Measurements from ENCODE around the gene SCN10A.

SCN10A gene

DNA sequence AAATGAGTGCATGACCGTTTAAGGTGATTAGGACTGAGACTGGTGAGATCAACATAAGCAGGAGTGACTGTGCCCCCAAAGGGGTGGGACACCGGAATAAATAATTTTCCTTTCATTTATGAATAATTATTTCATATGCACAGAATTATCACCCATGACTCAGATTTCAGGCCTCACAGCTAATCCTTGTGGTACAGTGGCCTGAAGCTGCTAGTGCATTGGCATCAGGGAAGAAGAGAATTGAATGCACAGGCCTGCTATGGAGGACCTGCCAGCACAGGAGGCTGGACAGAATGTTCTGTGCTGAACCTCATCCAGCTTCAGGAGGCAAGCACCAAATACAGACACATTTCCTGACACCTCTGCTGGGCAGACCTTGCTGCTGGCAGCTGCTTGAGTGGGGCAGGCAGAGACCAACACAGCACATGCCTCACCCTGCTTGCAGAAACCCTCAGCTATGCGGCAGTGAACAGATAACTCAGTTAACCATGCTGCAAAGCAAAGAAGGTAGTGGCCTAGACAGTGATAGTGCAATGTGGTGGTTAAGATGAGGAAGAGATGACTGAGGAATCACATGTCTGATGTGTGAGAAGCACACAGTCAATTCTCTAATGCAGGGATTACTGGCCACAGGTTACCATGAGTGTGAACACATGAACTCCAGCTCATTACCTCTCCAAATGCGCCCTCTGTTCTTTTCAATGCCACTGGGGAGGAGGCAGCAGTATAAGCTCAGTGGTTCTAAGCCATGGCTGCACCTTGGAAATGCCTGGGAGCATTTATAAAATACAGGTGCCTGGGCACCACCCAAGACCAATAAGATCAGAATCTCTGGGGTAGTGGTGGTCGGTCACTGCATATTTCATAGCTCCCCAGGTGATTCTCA, 98.4 kb downstream of the SCN10A start:
- DNase-seq = no peak

DNA sequence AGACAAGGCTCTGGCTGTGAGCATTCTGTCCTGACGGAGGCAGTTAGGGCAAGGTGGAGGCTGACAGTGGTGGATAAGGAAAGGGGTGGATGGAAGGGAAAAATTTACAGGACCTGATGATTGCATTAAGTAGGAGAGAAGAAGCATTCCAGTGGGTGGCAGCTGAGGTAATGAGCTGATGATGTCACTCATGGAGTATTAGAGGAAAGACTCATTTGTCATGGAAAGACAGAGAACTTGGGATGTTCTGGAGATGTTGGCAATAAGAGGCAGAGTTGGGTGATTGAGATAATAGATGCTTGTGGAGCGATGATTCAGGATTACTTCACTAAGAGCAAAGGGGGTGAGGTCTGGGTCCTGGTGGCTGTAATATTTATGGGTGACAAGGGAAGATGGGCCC, 102.9 kb downstream of the SCN10A start:
- DNase-seq = no peak

DNA sequence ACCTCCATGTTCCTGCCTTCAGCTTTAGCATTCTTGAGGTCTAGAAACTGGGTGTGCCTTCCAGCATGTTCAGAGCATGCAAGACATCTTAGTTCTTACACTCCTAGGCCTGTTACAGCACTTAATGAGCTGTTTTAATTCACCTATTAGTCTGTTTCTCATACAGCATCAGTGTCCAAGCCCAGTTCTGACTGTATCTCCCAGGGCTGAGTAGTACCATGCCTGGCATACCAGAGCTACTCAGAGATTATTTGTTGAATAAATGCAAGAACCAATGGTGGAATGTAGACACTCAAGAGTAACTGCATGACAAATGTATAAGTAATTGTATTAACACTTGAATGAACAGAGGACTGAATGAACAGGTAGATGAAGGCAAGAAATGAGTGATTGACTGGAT, 104.7 kb downstream of the SCN10A start:
- DNase-seq = no peak

DNA sequence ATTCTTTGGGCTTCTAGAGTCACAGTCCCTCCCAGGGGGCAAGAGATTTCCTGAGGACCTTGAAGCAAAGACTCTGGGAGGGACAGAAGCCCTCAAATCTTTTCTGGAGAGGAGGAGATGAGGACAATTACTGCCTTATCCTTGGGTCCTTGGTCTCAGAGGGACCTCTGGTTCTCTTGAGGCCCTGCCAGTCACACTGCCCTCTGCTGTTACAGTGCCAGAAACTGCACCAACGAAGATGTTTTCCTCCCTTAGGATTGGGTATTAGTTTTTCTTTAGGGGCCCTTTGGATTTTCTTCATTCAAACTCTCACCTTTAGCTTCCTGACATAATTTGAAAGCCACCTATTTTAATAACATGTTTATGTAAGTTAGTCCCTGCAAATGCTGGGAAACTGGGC, 108.3 kb downstream of the SCN10A start:
- peak in 1 of 2 experiments; percentile 14 for DNase-seq

DNA sequence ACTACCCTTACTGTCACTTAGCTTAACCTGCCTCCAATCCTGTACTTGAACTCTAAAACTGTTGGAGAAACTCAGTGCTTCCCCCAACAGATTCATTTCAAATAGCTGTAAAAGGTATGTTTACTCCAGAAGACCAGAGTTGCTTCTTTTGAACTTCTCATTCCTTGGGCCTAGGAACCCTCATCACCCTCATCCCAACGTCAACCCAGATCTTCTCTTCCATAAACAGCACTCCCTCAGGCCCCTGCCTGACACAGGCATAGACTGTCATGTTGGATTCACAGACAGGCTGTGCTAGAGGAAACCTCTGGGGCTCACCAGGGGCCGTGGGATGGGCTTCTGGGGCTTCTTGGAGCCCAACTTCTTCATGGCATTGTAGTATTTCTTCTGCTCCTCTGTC, 109.1 kb downstream of the SCN10A start:
- DNase-seq = no peak

DNA sequence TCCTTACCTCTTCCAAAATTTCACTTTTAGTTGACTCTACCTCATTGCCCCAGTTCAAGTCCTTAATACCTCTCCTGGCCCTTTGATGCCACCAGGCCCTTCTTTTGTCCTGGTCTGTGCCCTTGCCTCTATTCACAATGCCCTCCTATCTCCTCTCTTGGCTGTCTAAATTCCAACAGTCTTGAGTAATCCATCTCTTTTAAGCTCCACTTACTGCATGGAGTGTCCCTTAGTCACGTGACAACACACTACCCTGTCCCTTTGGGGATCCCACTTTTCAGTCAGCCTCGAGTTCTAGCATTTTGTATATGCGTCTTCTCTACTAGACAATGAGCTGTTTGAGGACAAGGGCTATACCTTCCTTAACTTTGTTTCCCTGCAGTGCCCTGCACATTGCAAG, 113.8 kb downstream of the SCN10A start:
- DNase-seq = no peak

DNA sequence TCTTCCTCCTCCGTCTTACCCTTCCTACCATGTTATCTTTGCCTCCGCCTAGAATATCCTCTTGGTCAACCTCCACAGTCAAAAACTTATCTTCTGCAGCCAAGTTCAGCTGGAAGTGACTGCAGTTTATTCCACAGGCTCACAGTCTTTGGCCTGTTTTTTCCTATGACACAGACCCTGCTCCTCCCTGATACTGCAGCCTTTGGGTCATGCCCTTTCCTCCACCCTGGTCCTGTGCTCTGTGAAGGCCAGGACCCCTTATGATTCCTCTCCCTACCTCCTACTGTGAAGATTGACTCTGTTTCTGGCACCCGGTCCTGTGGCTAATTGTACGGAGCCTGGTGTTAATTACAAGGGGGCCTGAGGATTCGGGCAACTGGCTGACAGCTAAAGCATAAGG, 117.3 kb downstream of the SCN10A start:
- no peak for DNase-seq

DNA sequence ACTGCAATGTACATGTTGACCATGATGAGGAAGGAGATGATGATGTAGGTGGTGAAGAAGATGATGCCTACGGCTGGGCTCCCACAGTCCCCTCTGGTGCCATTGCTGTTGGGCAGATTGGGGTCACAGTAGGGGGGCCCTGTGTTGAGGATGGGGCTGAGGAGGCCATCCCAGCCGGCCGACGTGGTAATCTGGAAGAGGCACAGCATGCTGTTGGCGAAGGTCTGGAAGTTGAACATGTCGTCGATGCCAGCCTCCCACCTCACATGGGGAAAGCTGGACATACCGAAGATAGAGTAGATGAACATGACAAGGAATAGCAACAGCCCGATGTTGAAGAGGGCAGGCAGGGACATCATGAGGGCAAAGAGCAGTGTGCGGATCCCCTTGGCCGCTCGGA, 118.0 kb downstream of the SCN10A start:
- no peak for DNase-seq

DNA sequence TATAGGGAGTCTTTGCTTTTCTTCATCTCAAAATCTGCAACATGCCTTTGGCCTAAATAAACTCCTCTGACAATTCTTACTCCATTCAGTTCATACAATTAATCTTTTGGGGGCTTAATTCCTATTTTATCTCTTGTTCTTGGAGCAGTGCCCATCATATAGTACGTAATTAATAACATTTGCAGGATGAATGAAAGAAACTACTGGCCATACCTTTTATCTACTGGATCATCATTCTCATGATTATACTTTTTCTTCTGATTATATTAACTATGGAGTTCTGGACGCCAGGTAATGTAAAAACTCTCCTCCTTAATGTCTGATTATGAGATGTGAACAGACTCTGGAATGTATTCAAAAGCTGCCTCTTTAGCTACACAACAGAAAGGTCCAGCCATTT, 120.0 kb downstream of the SCN10A start:
- DNase-seq = no peak

DNA sequence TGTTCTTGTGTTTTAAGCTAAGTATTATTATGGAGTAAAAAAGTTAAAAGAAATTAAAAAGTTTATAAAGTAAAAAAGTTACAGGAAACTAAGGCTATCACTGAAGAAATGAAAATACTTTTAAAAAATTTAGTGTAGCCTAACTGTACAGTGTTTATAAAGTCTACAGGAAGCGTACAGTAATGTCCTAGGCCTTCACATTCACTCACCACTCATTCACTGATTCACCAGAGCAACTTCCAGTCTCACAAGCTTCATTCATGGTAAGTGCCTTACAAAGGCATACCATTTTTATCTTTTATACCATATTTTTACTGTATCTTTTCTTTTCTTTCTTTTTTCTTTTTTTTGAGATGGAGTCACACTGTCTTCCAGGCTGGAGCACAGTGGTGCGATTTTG, 125.8 kb downstream of the SCN10A start:
- DNase-seq = no peak

DNA sequence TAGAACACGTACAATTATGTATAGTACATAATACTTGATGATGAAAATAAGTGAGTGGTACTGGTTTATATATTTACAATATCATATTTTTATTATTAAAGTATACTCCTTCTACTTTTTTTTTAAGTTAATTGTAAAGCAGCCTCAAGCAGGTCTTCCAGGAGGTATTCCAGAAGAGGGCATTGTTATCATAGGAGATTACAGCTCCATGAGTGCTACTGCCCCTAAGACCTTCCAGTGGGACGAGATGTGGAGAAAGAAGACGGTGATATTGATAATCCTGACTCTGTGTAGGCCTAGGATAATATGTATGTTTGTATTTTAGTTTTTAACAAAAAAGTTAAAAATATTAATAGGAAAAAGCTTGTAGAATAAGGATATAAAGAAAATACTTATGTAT, 126.2 kb downstream of the SCN10A start:
- DNase-seq = no peak

DNA sequence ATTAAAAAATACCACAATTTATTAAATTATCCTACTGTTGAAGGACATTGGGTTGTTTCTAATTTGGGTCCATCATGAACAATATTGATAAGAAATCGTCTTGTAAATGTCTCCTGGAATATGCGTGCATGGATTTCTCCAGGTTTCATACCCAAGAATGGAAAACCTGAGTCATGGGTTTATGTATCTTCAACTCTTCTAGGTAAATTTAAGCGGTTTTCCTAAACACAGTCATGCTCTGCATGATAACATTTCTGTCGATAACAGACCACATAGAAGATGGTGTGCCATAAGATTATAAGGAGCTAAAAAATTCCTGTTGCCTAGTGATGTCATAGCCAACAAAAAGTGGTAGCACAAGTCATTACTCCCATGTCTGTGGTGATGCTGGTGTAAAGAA, 126.7 kb downstream of the SCN10A start:
- no peak for DNase-seq

DNA sequence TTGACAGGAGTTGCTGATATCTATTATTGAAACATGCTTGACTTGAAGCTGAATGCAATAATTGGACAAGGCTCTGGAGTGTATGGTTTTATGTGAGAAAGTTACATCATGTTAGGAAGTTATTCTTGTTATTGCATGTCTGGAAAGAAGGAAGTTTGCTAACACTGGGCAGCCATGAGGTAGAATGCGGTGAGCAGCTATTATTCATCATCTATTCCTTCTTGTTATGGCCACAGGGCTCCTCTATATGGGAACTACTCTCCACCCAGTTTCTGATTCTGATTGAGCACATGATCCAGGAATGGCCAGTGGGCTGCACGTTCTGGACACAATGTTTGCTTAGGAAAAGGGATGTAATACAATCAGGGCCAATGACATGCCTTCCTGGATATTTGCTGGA, 128.7 kb downstream of the SCN10A start:
- no peak for DNase-seq

DNA sequence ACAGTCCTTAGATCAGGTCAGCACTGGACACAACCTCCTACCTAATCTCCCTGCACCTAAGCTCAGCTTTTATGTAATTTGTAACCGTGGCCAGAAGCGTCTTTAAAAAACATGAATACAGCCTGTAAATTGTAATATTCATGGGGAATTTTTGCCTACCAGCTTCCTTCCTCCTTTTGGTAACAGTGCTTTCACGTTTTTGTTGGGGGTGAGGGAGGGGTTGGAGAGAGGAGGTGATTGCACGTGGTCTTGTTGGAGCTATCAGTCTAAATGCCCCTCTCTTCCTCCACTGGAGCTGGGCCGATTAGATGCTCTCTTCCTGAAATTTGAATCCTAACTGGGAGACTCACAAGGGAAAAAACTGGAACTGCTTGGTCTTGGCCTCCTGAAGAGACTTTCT, 131.5 kb downstream of the SCN10A start:
- DNase-seq = no peak

DNA sequence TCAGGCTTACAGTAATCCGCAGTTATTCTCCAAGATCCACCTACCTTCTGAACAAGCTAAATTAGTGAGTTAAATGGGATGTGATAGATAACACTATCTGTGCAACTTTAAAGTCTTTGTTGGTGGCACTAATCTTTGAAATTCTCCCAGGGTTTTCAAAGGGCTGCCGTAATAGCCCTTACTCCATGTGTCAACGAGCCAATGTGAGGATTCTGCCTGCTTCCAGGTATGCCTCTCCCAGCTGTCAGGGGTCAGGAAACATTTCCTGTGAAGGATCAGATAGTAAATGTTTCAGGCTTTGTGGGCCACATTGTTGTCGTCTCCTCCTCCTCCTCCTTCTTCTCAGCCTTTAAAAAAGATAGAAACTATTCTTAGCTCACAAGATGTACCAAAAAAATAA, 146.3 kb downstream of the SCN10A start:
- no peak for DNase-seq

DNA sequence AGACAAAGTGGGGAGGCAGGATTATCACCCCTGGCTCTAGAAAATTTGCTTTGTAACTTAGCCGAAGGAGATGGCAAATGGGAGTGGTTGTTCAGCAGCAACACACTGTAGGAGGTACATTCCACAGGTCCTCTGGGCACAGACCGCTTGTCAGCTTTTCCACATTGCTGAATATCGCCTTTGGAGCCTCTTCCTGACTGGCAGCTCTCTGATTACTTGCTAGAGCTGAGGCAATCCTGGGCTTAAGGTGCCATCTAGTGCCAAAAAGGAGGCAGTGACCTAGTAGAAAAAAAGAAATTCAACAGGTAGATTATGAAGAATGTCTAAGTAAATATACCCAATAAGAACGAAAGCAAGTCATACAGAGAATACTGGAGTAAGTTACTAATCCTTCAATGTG, 153.5 kb downstream of the SCN10A start:
- DNase-seq = peak; percentile 43 to 71

DNA sequence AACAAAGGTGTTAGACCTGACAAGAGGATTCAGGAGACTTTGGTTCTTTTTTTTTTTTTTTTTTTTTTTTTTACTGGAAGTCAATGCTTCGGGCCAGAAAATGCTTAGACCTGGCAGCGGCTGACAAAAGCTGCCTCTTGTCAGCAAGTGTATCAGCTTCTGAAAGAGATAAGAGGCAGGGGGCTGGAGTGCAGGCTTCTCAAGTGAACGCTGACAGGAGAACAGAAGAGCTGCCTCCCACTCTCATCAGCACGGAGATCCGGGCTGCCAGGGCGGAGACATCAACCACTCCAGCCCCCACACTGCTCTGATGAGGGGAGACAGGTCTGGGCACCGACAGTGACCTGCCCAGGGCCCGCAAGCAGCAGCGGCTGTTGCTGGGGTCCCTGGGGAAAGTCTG, 157.2 kb downstream of the SCN10A start:
- DNase-seq = no peak

DNA sequence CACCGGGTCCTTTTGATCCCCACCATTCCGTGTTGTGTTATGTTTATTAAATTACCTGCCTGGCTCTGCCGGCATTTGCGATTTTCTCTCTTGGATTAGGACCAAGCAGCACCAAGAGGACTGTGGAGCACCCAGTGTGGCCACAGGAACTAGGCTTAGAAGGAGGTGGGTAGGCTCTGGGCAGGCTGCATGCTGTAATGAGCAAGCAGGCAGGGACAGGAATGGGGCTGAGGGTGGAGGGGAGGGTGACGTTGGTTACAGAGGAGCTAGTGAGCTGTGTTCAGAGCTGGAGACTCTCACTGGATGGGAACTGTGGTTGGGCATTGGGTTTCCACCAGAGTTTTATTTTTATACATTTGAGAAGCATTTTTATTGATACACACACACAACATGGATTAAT, 158.6 kb downstream of the SCN10A start:
- DNase-seq = no peak

DNA sequence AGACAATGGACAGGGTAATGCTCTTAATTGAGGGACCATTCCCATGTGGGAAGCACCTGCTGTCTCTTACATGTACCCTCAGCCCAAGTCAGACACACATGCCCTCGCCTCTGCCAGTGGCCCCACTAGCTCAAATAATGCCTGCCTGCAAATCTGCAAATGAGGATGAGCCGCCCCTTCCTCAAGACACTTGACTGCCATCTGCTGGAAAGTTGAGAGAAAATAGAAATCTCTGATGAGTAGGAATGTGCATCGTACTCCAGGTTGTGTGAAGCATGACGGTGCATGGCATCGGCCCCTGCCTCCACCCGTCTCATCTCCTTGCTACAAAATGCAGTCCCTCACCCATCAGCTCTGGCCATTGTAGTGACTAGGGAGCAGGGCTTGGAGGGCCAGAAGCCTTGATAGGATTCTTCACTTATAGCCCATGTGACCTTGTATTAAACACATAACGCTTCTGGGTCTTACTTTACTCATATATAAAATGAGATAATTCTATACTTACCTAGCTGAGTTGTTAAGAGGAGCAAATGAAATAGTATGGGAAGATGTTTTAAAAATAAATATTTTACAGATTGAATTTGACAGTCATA, 160.2 kb downstream of the SCN10A start:
- DNase-seq = peak; percentile 63 to 84

DNA sequence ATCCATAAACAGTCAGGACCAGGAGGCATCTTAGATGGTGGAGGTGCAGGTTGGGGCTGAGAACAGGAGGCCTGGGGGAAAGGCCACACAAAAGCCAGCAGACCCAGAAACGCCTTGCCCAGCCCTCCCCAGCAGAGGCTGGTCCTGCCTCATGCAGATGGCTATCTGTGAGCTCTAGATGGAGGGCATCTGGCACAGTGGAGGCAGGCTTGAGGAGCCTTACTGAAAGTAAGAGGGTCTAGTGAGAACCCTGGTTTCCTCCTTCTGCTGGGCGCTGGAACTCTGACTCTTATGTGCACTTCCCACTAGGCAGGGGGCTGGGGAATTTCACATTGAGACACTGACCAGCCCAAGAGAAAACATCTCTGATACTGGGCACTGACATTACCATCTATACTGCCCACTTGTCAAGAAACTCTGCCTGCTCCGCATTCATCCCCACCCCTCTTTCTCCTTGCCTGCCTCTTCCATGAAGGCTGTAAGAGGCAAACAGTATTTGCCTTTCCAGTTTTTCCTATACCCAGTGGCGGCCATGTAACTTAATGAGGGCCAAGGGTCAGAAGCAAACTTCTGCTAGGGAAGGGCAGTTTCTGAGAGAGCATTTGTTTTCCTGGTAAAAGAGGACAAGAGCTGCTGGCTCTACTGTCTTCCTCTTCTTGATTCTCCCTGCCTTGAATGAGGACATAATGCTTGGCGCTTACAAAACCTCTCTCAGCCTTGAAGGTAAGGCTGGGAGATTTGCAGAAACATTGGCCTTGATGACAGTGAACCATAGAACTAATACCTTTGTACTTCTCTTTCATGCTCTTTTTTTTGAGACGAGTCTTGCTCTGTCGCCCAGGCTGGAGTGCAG, 162.1 kb downstream of the SCN10A start:
- no peak for DNase-seq

DNA sequence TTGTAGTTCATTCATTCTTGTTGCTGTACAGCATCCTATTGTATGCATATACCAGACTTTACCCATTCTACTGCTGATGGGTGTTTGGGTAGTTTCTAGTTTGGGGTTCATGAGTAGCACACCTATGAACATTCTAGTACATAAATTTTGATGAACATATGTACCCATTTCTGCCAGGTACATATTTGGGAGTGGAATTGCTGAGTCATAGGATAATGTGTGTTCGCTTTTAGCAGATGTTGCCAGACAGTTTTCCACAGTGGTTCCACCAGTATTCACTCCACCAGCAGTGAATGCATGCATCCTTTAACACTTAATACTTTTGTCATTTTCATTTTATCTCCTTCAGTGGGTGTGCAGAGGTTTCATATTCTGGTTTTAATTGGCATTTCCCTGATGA, 163.1 kb downstream of the SCN10A start:
- DNase-seq = no peak

DNA sequence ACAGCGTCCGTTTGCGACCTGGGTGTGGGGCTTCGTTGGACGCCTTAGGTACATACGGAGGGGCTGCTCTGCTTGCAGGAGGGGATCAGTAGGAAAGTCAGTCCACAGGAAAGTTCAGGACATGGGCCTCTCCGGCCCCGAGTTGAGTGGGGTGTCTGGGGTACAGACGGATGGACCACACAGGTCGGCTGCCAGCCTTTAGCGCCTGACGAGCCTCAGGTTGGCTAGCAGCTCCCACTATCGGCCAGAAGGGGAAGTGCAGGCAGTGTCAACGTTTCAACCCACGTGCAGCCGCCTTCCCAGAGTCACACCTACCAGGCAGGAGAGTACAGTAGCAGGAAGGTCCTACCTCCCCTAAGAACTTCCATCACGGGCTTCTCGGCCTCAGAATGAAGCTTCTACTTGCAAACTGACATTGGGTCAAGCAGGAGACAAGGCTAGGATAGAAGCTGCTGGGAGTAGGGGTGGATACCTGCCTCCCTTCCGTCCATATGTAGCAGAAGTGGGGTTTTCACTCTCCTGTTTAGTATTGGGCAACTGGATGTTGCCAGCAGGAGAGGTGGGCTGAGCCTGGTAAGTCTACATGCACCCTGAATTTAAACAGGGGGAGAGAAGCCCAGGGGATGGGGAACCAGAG, 164.7 kb downstream of the SCN10A start:
- peak; percentile 37 to 81 for DNase-seq

DNA sequence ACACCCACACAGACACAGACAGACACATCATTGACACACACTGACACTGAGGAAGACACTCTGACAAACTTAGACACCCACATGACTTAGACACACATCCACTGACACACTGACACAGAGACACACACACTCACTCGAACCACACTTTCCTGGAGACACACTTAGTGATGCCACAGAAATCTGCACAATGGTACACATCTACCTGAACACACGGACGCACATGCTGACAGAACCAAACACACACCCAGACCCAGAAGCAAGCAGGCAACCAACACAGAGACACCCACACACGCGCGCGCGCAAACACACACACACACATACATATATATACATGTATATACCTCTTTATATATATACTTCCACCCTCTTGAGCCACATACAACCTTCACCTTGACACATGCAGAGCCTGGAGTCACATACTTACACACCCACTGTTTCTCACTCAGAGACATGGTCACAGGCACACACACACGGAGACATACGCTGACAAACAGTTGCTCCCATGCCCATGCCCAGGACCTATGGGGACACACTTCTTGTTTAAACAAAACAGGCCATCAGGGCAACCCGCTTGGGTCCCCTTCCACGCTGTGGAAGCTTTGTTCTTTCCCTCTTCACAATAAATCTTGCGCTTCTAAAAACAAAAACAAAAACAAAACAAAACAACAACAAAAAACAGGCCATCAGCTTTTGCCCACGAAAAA, 165.6 kb downstream of the SCN10A start:
- DNase-seq = peak in 1 of 2 experiments; percentile 17
